WTC11 (cell line): Measurements from ENCODE around the gene APOL1. TPM values are rescaled to one million over a fixed set of nuclear protein-coding genes. Genes with fewer than 3 reads are reported as not detected.

Source experiments
- ATAC-seq: fragments of 200-7000 bp; cut with Tn5 transposase; 2 replicates; pipeline ENCODE4 v1.10.0; 2021; ENCODE audit warnings: mild to moderate bottlenecking, moderate library complexity
- CTCF ChIA-PET: fragments of 300-600 bp; sonication (Branson Sonifier 250); formaldehyde crosslinking; loops from one replicate; lab custom pipeline; 2021; ENCODE audit warnings: antibody characterized with exemption; lab: Charles Lee
- POLR2A ChIA-PET: fragments of 350-600 bp; sonication (Branson Sonifier 250); formaldehyde crosslinking; loops from one replicate; lab custom pipeline; 2021; ENCODE audit warnings: antibody characterized with exemption; lab: Charles Lee
- DNase-seq: peaks from one replicate; pipeline ENCODE4 v3.0.0; 2021; ENCODE audit warnings: low spot score
- H3K27ac Mint-ChIP-seq: 2 replicates; pipeline ENCODE4 v1.8.0; 2021; ENCODE audit warnings: mixed read lengths
- H3K27me3 Mint-ChIP-seq: 2 replicates; pipeline ENCODE4 v1.8.0; 2021; ENCODE audit warnings: low read depth, mild to moderate bottlenecking, moderate library complexity, mixed read lengths
- H3K36me3 Mint-ChIP-seq: 2 replicates; pipeline ENCODE4 v1.8.0; 2021; ENCODE audit warnings: mixed read lengths
- H3K4me1 Mint-ChIP-seq: 2 replicates; pipeline ENCODE4 v1.8.0; 2022; ENCODE audit warnings: mixed read lengths
- H3K4me3 Mint-ChIP-seq: 2 replicates; pipeline ENCODE4 v1.8.0; 2021; ENCODE audit warnings: mild to moderate bottlenecking, moderate library complexity, mixed read lengths
- H3K9me3 Mint-ChIP-seq: 2 replicates; pipeline ENCODE4 v1.8.0; 2021; ENCODE audit warnings: mixed read lengths
- ETV6 ChIP-seq: sonication (generic); formaldehyde crosslinking; IDR thresholded peaks from 2 replicates; pipeline ENCODE4 v1.8.1; 2022; ENCODE audit warnings: mild to moderate bottlenecking, missing genetic modification reagents
- FOXP1 ChIP-seq: sonication (generic); formaldehyde crosslinking; IDR thresholded peaks from 2 replicates; pipeline ENCODE4 v1.8.0; 2022; ENCODE audit warnings: missing genetic modification reagents, mild to moderate bottlenecking, moderate library complexity, borderline replicate concordance
- GABPB1 ChIP-seq: sonication (generic); formaldehyde crosslinking; IDR thresholded peaks from 2 replicates; pipeline ENCODE4 v1.8.1; 2023; ENCODE audit warnings: mild to moderate bottlenecking, missing genetic modification reagents
- GTF2I ChIP-seq: fragments of 250-450 bp; sonication (Bioruptor Pico); conservative IDR thresholded peaks from 2 replicates; pipeline ENCODE4 v1.4.0; 2021; ENCODE audit warnings: mild to moderate bottlenecking
- KAT7 ChIP-seq: sonication (generic); formaldehyde crosslinking; IDR thresholded peaks from 2 replicates; pipeline ENCODE4 v1.8.1; 2023; ENCODE audit warnings: missing genetic modification reagents, mild to moderate bottlenecking, borderline replicate concordance
- MXD4 ChIP-seq: fragments of 250-450 bp; sonication (Bioruptor Pico); IDR thresholded peaks from 2 replicates; pipeline ENCODE4 v1.8.0; 2021; ENCODE audit warnings: mild to moderate bottlenecking, moderate library complexity, borderline replicate concordance
- NFE2L1 ChIP-seq: sonication (generic); formaldehyde crosslinking; IDR thresholded peaks from 2 replicates; pipeline ENCODE4 v1.8.1; 2023; ENCODE audit warnings: missing genetic modification reagents
- NR2C2 ChIP-seq: sonication (generic); formaldehyde crosslinking; IDR thresholded peaks from 2 replicates; pipeline ENCODE4 v1.8.0; 2022; ENCODE audit warnings: mild to moderate bottlenecking, missing genetic modification reagents
- SMAD3 ChIP-seq: sonication (generic); formaldehyde crosslinking; IDR thresholded peaks from 2 replicates; pipeline ENCODE4 v1.8.0; 2022; ENCODE audit warnings: missing genetic modification reagents, mild to moderate bottlenecking, borderline replicate concordance
- ZBTB21 ChIP-seq: sonication (generic); formaldehyde crosslinking; IDR thresholded peaks from 2 replicates; pipeline ENCODE4 v1.8.1; 2023; ENCODE audit warnings: mild to moderate bottlenecking, missing genetic modification reagents, borderline replicate concordance
- ZNF232 ChIP-seq: sonication (generic); formaldehyde crosslinking; IDR thresholded peaks from 2 replicates; pipeline ENCODE4 v1.8.0; 2022; ENCODE audit warnings: mild to moderate bottlenecking, missing genetic modification reagents
- ZNF416 ChIP-seq: fragments of 250-450 bp; sonication (Bioruptor Pico); IDR thresholded peaks from 2 replicates; pipeline ENCODE4 v1.9.0; 2021; ENCODE audit warnings: mild to moderate bottlenecking, inconsistent platforms
- total RNA-seq: library from RNA; stranded (reverse); gene quantifications from 3 replicates; pipeline ENCODE4 v1.2.3, GENCODE V29; 2021
- TF ChIP-seq, protein P1 (sequence below): sonication (generic); formaldehyde crosslinking; IDR thresholded peaks from 2 replicates; pipeline ENCODE4 v1.8.1; 2023; ENCODE audit warnings: mild to moderate bottlenecking, missing genetic modification reagents
- TF ChIP-seq, protein P2 (sequence below): sonication (generic); formaldehyde crosslinking; IDR thresholded peaks from 2 replicates; pipeline ENCODE4 v1.8.1; 2022; ENCODE audit warnings: mild to moderate bottlenecking, moderate library complexity, missing genetic modification reagents
- TF ChIP-seq, protein P3 (sequence below): sonication (generic); formaldehyde crosslinking; IDR thresholded peaks from 2 replicates; pipeline ENCODE4 v1.8.0; 2022; ENCODE audit warnings: mild to moderate bottlenecking, missing genetic modification reagents
- TF ChIP-seq, protein P4 (sequence below): fragments of 200-600 bp; IDR thresholded peaks from 2 replicates; pipeline ENCODE4 v1.8.0; 2022; ENCODE audit warnings: antibody characterized with exemption
- TF ChIP-seq, protein P5 (sequence below): sonication (generic); formaldehyde crosslinking; IDR thresholded peaks from 2 replicates; pipeline ENCODE4 v1.8.1; 2023; ENCODE audit warnings: mild to moderate bottlenecking, missing genetic modification reagents, moderate library complexity

Gene APOL1
- total RNA-seq, 1 experiment from 2014 or later = 0.35 TPM

DNA sequence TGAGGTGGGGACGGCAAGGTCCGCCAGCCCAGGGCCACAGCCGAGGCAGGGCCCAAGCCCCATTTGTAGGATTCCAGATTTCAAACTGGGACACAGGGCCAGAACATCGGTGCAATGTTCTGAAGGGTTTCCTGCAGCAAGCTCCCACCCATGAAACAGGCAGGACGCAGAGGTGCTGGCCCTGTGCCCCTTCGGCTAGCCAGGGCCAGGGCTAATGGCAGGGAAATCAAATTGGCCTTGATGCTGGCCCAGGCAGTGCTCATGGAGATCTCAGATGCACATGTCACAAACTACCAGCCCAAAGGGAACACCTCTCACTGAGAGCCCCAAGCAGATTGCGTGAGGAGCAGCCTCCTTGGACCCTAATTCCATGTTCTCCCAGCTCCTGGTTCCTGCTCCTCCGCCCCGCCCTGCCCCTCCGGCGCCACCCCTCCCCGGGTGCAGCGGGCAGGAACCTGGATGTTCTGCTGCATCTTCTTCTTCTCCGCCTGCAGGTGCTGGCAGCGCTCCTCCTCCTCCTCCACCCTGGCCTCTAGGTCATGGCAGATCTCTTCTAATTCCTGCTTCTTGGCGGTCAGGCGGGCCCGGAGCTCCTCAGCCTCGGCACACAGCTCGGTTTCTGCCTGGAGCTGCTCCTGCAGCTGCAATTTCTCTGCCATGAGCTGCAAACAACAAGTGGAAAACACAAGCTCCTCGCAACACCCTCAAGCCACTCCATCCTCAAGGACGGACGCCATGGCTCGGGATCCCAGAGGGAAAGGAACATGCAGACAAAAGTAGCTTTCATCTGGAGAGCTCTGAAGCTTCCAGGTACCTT lies 47.7 kb downstream of the APOL1 start:
- ATAC-seq (no peak), DNase-seq (no peak)
- no peaks in the 10 kb centered on the region for H3K27me3 Mint-ChIP-seq
- H3K4me3 Mint-ChIP-seq = no peak overlapping the region
- peaks cover 79% of the 10 kb centered on the region for H3K36me3 Mint-ChIP-seq
- H3K27ac Mint-ChIP-seq = peak overlapping the region; percentile 72
- CTCF ChIA-PET = interaction anchor here (0.6 to 3.2 kb wide), 33 partner anchors 8 to 1021 kb away, joined by 3 to 62 read pairs (median 7); partner anchors contain the start of genes MYH9 and TXN2
- TF ChIP-seq NFE2L1 (CRISPR knock-in tag) = no peak
- TF ChIP-seq ZBTB21 (CRISPR knock-in tag) = no peak
- no peak for TF ChIP-seq NR2C2 (CRISPR knock-in tag)
- no peak for TF ChIP-seq ZNF416 (CRISPR knock-in tag)
- TF ChIP-seq GTF2I = no peak
- TF ChIP-seq, all 79 proteins: peak for 0
- POLR2A ChIA-PET = no interaction called here
- H3K9me3 Mint-ChIP-seq = no peaks in the 10 kb centered on the region
- no peaks in the 10 kb centered on the region for H3K4me1 Mint-ChIP-seq

DNA sequence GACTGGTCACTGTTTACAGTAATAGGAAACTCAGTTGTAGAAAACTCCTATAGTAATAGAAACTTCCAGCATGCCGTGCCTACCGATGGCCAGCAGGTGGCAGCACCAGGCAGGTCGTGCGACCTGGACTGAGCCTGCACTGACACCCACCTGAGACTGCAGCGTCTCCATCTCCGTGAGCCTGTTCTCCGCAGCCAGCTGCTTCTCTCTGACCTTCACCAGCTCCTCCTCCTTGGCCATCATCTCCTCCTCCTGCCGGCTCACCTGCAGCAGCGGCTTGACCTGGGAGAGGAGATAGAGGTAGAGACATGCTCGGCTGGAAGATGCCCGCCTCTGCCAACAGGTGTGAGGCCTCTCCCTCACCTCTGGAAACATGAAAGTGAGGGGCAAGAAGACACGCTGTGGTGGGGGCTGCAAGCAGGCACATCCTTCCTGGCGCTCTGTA lies 48.5 kb downstream of the APOL1 start:
- H3K4me3 Mint-ChIP-seq = no peak overlapping the region
- H3K9me3 Mint-ChIP-seq = no peaks in the 10 kb centered on the region
- POLR2A ChIA-PET = interaction anchor here (0.7 kb wide), 2 partner anchors 26 to 28 kb away, joined by 3 read pairs; no protein-coding TSS in a partner anchor

DNA sequence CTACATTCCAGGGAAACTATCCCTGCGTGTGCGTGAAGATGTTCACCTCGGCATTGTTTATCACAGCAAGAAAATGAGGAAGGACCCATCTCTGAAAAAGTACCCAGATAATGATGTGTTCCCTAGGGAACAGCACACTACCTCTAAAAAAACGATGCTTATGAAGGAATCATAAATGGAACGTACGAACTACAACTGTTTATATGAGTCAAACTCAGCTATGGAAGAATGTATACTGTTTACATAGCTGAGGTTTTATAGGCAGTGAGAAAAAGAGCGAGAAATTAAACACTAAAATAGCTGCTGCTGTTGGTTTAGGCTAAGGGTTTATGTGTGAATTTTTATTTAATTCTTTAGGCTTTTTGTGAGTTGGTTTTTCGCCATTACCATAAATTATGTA lies 48.9 kb downstream of the APOL1 start:
- no peaks in the 10 kb centered on the region for H3K27me3 Mint-ChIP-seq
- no peaks in the 10 kb centered on the region for H3K9me3 Mint-ChIP-seq
- ChIA-PET POLR2A (interaction anchor here (0.7 kb wide), 2 partner anchors 26 to 27 kb away, joined by 3 read pairs; no protein-coding TSS in a partner anchor), CTCF (interaction anchor here (0.6 to 3.2 kb wide), 40 partner anchors 9 to 229 kb away, joined by 3 to 62 read pairs (median 5); partner anchors contain the start of genes APOL3, EIF3D, MYH9 and TXN2)
- peaks cover 75% of the 10 kb centered on the region for H3K36me3 Mint-ChIP-seq
- H3K4me3 Mint-ChIP-seq = no peak overlapping the region
- DNase-seq = no peak
- no peaks in the 10 kb centered on the region for H3K4me1 Mint-ChIP-seq
- no peak for ATAC-seq
- peak overlapping the region; percentile 34; the same call in 1 of the 2 replicates for H3K27ac Mint-ChIP-seq
- TF ChIP-seq, protein P1, sequence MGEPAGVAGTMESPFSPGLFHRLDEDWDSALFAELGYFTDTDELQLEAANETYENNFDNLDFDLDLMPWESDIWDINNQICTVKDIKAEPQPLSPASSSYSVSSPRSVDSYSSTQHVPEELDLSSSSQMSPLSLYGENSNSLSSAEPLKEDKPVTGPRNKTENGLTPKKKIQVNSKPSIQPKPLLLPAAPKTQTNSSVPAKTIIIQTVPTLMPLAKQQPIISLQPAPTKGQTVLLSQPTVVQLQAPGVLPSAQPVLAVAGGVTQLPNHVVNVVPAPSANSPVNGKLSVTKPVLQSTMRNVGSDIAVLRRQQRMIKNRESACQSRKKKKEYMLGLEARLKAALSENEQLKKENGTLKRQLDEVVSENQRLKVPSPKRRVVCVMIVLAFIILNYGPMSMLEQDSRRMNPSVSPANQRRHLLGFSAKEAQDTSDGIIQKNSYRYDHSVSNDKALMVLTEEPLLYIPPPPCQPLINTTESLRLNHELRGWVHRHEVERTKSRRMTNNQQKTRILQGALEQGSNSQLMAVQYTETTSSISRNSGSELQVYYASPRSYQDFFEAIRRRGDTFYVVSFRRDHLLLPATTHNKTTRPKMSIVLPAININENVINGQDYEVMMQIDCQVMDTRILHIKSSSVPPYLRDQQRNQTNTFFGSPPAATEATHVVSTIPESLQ (CRISPR knock-in tag) = no peak
- TF ChIP-seq, protein P2, sequence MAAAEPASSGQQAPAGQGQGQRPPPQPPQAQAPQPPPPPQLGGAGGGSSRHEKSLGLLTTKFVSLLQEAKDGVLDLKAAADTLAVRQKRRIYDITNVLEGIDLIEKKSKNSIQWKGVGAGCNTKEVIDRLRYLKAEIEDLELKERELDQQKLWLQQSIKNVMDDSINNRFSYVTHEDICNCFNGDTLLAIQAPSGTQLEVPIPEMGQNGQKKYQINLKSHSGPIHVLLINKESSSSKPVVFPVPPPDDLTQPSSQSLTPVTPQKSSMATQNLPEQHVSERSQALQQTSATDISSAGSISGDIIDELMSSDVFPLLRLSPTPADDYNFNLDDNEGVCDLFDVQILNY (CRISPR knock-in tag) = no peak
- TF ChIP-seq MXD4 (CRISPR knock-in tag) = no peak
- TF ChIP-seq ZNF232 (CRISPR knock-in tag) = no peak
- no peak for TF ChIP-seq SMAD3 (CRISPR knock-in tag)
- TF ChIP-seq KAT7 (CRISPR knock-in tag) = no peak
- TF ChIP-seq, protein P3, sequence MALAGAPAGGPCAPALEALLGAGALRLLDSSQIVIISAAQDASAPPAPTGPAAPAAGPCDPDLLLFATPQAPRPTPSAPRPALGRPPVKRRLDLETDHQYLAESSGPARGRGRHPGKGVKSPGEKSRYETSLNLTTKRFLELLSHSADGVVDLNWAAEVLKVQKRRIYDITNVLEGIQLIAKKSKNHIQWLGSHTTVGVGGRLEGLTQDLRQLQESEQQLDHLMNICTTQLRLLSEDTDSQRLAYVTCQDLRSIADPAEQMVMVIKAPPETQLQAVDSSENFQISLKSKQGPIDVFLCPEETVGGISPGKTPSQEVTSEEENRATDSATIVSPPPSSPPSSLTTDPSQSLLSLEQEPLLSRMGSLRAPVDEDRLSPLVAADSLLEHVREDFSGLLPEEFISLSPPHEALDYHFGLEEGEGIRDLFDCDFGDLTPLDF (CRISPR knock-in tag) = no peak

More for the DNA sequence above, 48.5 kb downstream of the APOL1 start:
- 0 out of 2 replicates have a peak, but pooled peaks have one; percentile 29 for TF ChIP-seq GABPB1 (CRISPR knock-in tag)
- TF ChIP-seq ETV6 (CRISPR knock-in tag) = 0 out of 2 replicates have a peak, but pooled peaks have one; percentile 13
- TF ChIP-seq, protein P4, sequence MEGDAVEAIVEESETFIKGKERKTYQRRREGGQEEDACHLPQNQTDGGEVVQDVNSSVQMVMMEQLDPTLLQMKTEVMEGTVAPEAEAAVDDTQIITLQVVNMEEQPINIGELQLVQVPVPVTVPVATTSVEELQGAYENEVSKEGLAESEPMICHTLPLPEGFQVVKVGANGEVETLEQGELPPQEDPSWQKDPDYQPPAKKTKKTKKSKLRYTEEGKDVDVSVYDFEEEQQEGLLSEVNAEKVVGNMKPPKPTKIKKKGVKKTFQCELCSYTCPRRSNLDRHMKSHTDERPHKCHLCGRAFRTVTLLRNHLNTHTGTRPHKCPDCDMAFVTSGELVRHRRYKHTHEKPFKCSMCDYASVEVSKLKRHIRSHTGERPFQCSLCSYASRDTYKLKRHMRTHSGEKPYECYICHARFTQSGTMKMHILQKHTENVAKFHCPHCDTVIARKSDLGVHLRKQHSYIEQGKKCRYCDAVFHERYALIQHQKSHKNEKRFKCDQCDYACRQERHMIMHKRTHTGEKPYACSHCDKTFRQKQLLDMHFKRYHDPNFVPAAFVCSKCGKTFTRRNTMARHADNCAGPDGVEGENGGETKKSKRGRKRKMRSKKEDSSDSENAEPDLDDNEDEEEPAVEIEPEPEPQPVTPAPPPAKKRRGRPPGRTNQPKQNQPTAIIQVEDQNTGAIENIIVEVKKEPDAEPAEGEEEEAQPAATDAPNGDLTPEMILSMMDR = peak; percentile 97
- TF ChIP-seq, protein P5, sequence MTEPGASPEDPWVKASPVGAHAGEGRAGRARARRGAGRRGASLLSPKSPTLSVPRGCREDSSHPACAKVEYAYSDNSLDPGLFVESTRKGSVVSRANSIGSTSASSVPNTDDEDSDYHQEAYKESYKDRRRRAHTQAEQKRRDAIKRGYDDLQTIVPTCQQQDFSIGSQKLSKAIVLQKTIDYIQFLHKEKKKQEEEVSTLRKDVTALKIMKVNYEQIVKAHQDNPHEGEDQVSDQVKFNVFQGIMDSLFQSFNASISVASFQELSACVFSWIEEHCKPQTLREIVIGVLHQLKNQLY = no peak
- TF ChIP-seq FOXP1 (CRISPR knock-in tag) = peak; percentile 37; the same call in 1 of the 2 replicates
- TF ChIP-seq, all 79 proteins: peak for 4
- H3K36me3 Mint-ChIP-seq = peaks cover 77% of the 10 kb centered on the region
- peak; percentile 98 for ATAC-seq
- H3K4me1 Mint-ChIP-seq = no peaks in the 10 kb centered on the region
- peak overlapping the region; percentile 72 for H3K27ac Mint-ChIP-seq
- CTCF ChIA-PET = interaction anchor here (0.6 to 3.2 kb wide), 41 partner anchors 9 to 230 kb away, joined by 3 to 62 read pairs (median 5); partner anchors contain the start of genes APOL3, EIF3D, MYH9 and TXN2
- no peaks in the 10 kb centered on the region for H3K27me3 Mint-ChIP-seq
- DNase-seq = peak; percentile 89
